Activated CD4-positive, alpha-beta T cell treated with anti-CD3 and anti-CD28 coated beads, Interleukin-2, amount 10 ng/mL, durations not matched to agents 24 days and 14 days (primary cell): ENCODE measurements around the gene CXXC1. TPM values are rescaled to one million over a fixed set of nuclear protein-coding genes. Genes with fewer than 3 reads are reported as not detected.
A peak's percentile ranks its signal among the peaks of the same experiment; 100 is the strongest.
"Not testable (repeated sequence)": the region's sequence is repeated elsewhere in the genome, so short reads cannot be mapped to it uniquely, and the experiment has no call there.

Experiments
- DNase-seq: peaks from one replicate; pipeline ENCODE4 v3.0.0; 2022
- H3K27ac Mint-ChIP-seq: one replicate; pipeline ENCODE4 v1.8.0; 2022; ENCODE audit warnings: mild to moderate bottlenecking, mixed read lengths
- H3K27me3 Mint-ChIP-seq: one replicate; pipeline ENCODE4 v1.8.0; 2022; ENCODE audit warnings: mixed read lengths
- H3K36me3 Mint-ChIP-seq: one replicate; pipeline ENCODE4 v1.8.0; 2022; ENCODE audit warnings: low read depth, mild to moderate bottlenecking, mixed read lengths
- H3K4me1 Mint-ChIP-seq: one replicate; pipeline ENCODE4 v1.8.0; 2021; ENCODE audit warnings: mixed read lengths
- H3K4me3 Mint-ChIP-seq: one replicate; pipeline ENCODE4 v1.8.0; 2022; ENCODE audit warnings: mild to moderate bottlenecking, moderate library complexity, mixed read lengths
- H3K9me3 Mint-ChIP-seq: one replicate; pipeline ENCODE4 v1.8.0; 2021; ENCODE audit warnings: mixed read lengths
- intact Hi-C: fragments of 100-400 bp; cut with micrococcal nuclease; formaldehyde crosslinking; loops from one replicate; pipeline ENCODE4 v1.15.1; 2023
- total RNA-seq: library from RNA; stranded (reverse); gene quantifications from 2 replicates; pipeline ENCODE4 v1.2.3, GENCODE V29; 2022

The CXXC1 gene
- total RNA-seq, 1 donor from 2014 or later = 105 TPM

- Mint-ChIP-seq H3K4me1 (peaks cover 27% of the 10 kb centered on the region), H3K36me3 (peaks cover 72% of the 10 kb centered on the region), H3K27ac (no peak overlapping the region), H3K9me3 (no peaks in the 10 kb centered on the region), H3K27me3 (no peaks in the 10 kb centered on the region), H3K4me3 (no peak overlapping the region)
- DNase-seq = peak; percentile 50
- intact Hi-C loops = no loop called here
Measured at GRCh38 chr18:50276452-50276851, 11.0 kb downstream of the CXXC1 start.

- H3K27me3 Mint-ChIP-seq = no peaks in the 10 kb centered on the region
- H3K4me3 Mint-ChIP-seq = no peak overlapping the region
- intact Hi-C loops = no loop called here
- H3K9me3 Mint-ChIP-seq = no peaks in the 10 kb centered on the region
- no peak overlapping the region for H3K27ac Mint-ChIP-seq
- DNase-seq = peak; percentile 45
- peaks cover 21% of the 10 kb centered on the region for H3K4me1 Mint-ChIP-seq
- H3K36me3 Mint-ChIP-seq = peaks cover 68% of the 10 kb centered on the region
Measured at GRCh38 chr18:50275503-50276036, 11.9 kb downstream of the CXXC1 start.

GRCh38 chr18:50274941-50275340 lies 12.6 kb downstream of the CXXC1 start:
- peak; percentile 47 for DNase-seq
- H3K27me3 Mint-ChIP-seq = no peaks in the 10 kb centered on the region
- H3K4me1 Mint-ChIP-seq = peaks cover 15% of the 10 kb centered on the region
- intact Hi-C loops = no loop called here
- H3K36me3 Mint-ChIP-seq = peaks cover 69% of the 10 kb centered on the region
- no peak overlapping the region for H3K27ac Mint-ChIP-seq
- no peak overlapping the region for H3K4me3 Mint-ChIP-seq
- no peaks in the 10 kb centered on the region for H3K9me3 Mint-ChIP-seq

- intact Hi-C loops = no loop called here
- H3K4me3 Mint-ChIP-seq = no peak overlapping the region
- peak overlapping the region; percentile 47 for H3K27ac Mint-ChIP-seq
Measured at GRCh38 chr18:50274044-50274442, 13.4 kb downstream of the CXXC1 start.

GRCh38 chr18:50273203-50274043 lies 14.1 kb downstream of the CXXC1 start:
- peaks cover 12% of the 10 kb centered on the region for H3K4me1 Mint-ChIP-seq
- peak overlapping the region; percentile 47 for H3K27ac Mint-ChIP-seq
- H3K36me3 Mint-ChIP-seq = peaks cover 70% of the 10 kb centered on the region
- no peaks in the 10 kb centered on the region for H3K9me3 Mint-ChIP-seq
- H3K4me3 Mint-ChIP-seq = no peak overlapping the region
- H3K27me3 Mint-ChIP-seq = no peaks in the 10 kb centered on the region
- intact Hi-C loops = no loop called here
- DNase-seq = no peak

More at GRCh38 chr18:50274044-50274442, 13.4 kb downstream of the CXXC1 start:
- Mint-ChIP-seq H3K36me3 (peaks cover 72% of the 10 kb centered on the region), H3K9me3 (no peaks in the 10 kb centered on the region), H3K4me1 (peaks cover 13% of the 10 kb centered on the region), H3K27me3 (no peaks in the 10 kb centered on the region)
- DNase-seq = peak; percentile 54

- DNase-seq = no peak
- Mint-ChIP-seq H3K36me3 (peaks cover 67% of the 10 kb centered on the region), H3K27me3 (no peaks in the 10 kb centered on the region), H3K9me3 (no peaks in the 10 kb centered on the region), H3K27ac (no peak overlapping the region), H3K4me1 (peaks cover 12% of the 10 kb centered on the region), H3K4me3 (no peak overlapping the region)
- intact Hi-C loops = no loop called here
Measured at GRCh38 chr18:50272568-50272967, 14.9 kb downstream of the CXXC1 start.

GRCh38 chr18:50268022-50268747 lies 19.3 kb downstream of the CXXC1 start:
- peak; percentile 93 for DNase-seq
- peaks cover 32% of the 10 kb centered on the region for H3K36me3 Mint-ChIP-seq
- peaks cover 20% of the 10 kb centered on the region for H3K4me1 Mint-ChIP-seq
- intact Hi-C loops = loop anchor here (1.0 to 5.0 kb wide), 3 partner anchors 50 to 456 kb away; partner anchors contain the start of gene ACAA2
- H3K4me3 Mint-ChIP-seq = peak overlapping the region; percentile 71
- no peaks in the 10 kb centered on the region for H3K9me3 Mint-ChIP-seq
- peak overlapping the region; percentile 49 for H3K27ac Mint-ChIP-seq
- peaks cover 4% of the 10 kb centered on the region for H3K27me3 Mint-ChIP-seq

- peak within 1 kb of the TSS; percentile 83 for H3K4me3 Mint-ChIP-seq
- DNase-seq = peak; percentile 95
- H3K36me3 Mint-ChIP-seq = peaks cover 19% of the 10 kb centered on the region
- H3K27ac Mint-ChIP-seq = peak within 1 kb of the TSS; percentile 78
- peaks cover 20% of the 10 kb centered on the region for H3K4me1 Mint-ChIP-seq
- H3K27me3 Mint-ChIP-seq = peaks cover 6% of the 10 kb centered on the region
- no peaks in the 10 kb centered on the region for H3K9me3 Mint-ChIP-seq
- intact Hi-C loops = loop anchor here (1.0 to 5.0 kb wide), 4 partner anchors 15 to 454 kb away; partner anchors contain the start of genes ACAA2, CXXC1 and MBD1
Measured at GRCh38 chr18:50266248-50266704, 21.2 kb downstream of the CXXC1 start, which contains the start of gene CFAP53. Gene CFAP53 (minus strand): TSS chr18:50266495. CDS start chr18:50266404, 91 bp downstream.

GRCh38 chr18:50262977-50263376 lies 24.5 kb downstream of the CXXC1 start:
- H3K36me3 Mint-ChIP-seq = no peaks in the 10 kb centered on the region
- intact Hi-C loops = no loop called here

GRCh38 chr18:50250935-50251334 lies 36.6 kb downstream of the CXXC1 start:
- no peak for DNase-seq
- intact Hi-C loops = no loop called here
- Mint-ChIP-seq H3K27ac (no peak overlapping the region), H3K9me3 (no peaks in the 10 kb centered on the region), H3K4me3 (no peak overlapping the region), H3K36me3 (no peaks in the 10 kb centered on the region), H3K27me3 (peaks cover 7% of the 10 kb centered on the region), H3K4me1 (no peaks in the 10 kb centered on the region)

More at GRCh38 chr18:50262977-50263376, 24.5 kb downstream of the CXXC1 start:
- Mint-ChIP-seq H3K4me3 (no peak overlapping the region), H3K4me1 (peaks cover 15% of the 10 kb centered on the region), H3K9me3 (peaks cover 3% of the 10 kb centered on the region), H3K27ac (no peak overlapping the region), H3K27me3 (peaks cover 8% of the 10 kb centered on the region)
- DNase-seq = no peak

GRCh38 chr18:50249576-50249975 lies 37.9 kb downstream of the CXXC1 start:
- Mint-ChIP-seq H3K36me3 (no peaks in the 10 kb centered on the region), H3K27me3 (peaks cover 7% of the 10 kb centered on the region), H3K9me3 (no peaks in the 10 kb centered on the region), H3K4me3 (no peak overlapping the region), H3K4me1 (no peaks in the 10 kb centered on the region), H3K27ac (no peak overlapping the region)
- intact Hi-C loops = no loop called here
- no peak for DNase-seq

- H3K27me3 Mint-ChIP-seq = peaks cover 7% of the 10 kb centered on the region
- no peak overlapping the region for H3K4me3 Mint-ChIP-seq
- DNase-seq = no peak
- H3K27ac Mint-ChIP-seq = no peak overlapping the region
- no peaks in the 10 kb centered on the region for H3K4me1 Mint-ChIP-seq
- no peaks in the 10 kb centered on the region for H3K36me3 Mint-ChIP-seq
- intact Hi-C loops = no loop called here
- H3K9me3 Mint-ChIP-seq = peaks cover 5% of the 10 kb centered on the region
Measured at GRCh38 chr18:50247561-50247960, 39.9 kb downstream of the CXXC1 start.

GRCh38 chr18:50241768-50242167 lies 45.7 kb downstream of the CXXC1 start:
- intact Hi-C loops, H3K27ac Mint-ChIP-seq, H3K36me3 Mint-ChIP-seq, H3K4me3 Mint-ChIP-seq, DNase-seq, H3K4me1 Mint-ChIP-seq, H3K27me3 Mint-ChIP-seq: not testable (repeated sequence)
- H3K9me3 Mint-ChIP-seq = peaks cover 23% of the 10 kb centered on the region
